HG02981 (cell line): ENCODE measurements around the gene EXOC3.
"Not testable (repeated sequence)": the region's sequence is repeated elsewhere in the genome, so short reads cannot be mapped to it uniquely, and the experiment has no call there.

ENCODE experiments used
- ATAC-seq: cut with Tn5 transposase; IDR thresholded peaks from one replicate; pipeline ENCODE4 v1.9.1; 2021; ENCODE audit warnings: mild to moderate bottlenecking, moderate library complexity; ENCODE audit not compliant: unreplicated experiment

Gene EXOC3

DNA sequence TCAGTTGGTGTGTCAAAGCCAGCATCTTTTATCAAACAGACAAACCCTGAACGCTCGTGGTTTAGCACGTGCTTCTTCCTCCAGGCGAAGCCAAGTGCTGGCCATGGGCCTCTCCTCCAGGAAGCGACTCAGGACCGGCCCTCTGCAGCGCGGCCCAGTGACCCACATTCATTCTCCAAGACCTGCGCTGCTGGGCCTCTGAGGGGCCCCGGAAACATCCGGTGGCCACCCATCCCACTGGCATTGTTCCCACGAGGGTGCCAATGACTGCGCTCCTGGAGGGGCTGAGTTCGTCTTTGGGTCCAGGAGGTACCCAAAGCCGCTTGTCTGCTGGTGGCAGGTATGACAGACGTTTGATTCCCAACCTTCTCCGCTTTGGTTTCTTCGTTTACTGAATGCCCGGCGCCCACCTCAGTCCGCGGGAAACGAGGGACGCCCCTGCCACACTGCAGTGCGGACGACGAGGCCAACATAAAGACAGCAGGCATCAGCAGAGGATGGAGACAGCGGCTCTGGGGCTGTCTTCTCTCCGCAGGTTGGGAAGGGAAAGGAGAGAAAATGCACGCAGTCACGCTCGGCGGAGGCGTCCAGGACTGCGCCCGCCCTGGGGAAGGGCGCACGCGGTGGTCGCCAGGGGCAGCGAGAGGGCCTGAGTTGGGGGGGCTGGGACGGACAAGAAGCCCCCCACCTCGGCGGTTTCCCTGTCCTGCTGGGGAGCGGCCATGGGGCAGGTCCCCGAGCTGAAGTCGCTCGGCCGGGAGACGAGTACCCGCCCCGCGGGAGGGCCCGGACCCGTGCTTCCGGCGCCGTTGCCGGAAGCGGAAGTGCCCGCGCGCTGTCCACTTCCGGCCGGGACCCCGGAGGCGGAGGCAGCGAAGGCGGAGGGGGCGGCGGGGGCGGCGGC lies at the start of gene EXOC3:
Gene EXOC3 (plus strand): TSS at position 842 of the 904 bp plus-strand sequence. CDS start 3,030 bp downstream, outside the sequence.
- ATAC-seq: peak; percentile 88

DNA sequence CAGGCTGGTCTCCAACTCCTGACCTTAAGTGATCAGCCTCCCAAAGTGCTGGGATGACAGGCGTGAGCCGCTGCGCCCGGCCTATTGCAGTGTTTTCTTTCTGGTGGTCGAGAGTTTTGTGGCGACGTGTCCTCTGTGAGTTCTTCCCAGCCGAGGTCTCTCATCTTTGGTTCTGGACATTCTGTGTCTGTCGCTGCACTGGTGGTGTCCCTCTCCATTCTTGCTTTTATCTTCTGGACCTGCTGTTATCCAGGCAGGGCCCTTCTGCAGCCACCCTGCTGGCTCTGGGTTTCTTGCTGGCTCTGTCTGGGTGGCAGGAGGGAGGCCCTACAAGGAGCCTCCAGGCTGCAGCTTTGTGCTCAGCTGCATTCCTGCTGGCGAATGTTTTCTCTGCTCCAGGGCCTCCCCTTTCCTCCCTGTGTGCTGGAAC lies 49.1 kb upstream of the EXOC3 start:
- ATAC-seq: no peak

DNA sequence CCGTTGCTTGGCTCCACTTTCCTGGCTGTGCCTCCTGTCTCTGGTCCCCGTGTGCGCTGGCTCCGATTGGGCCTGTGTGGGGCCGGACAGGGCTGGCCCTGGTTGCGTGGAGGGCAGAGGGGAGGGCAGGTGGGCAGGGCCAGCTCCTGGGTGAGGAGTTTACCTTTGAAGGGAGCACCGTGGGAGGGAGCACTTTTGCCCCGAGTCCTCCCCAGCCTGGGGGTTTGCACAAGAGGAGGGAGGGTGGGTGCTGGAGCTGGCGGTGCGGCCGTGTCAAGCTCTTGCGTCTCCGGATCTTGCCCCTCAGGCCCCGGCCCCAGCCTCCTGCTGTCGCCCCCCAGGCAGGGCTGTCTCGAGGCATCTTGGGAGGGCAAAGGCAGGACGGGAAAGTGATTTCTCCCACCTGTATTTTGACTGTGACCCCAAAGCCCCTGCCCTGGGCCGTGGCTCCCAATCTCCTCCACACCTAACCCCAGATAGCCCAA lies 48.3 kb upstream of the EXOC3 start:
- ATAC-seq: no peak

DNA sequence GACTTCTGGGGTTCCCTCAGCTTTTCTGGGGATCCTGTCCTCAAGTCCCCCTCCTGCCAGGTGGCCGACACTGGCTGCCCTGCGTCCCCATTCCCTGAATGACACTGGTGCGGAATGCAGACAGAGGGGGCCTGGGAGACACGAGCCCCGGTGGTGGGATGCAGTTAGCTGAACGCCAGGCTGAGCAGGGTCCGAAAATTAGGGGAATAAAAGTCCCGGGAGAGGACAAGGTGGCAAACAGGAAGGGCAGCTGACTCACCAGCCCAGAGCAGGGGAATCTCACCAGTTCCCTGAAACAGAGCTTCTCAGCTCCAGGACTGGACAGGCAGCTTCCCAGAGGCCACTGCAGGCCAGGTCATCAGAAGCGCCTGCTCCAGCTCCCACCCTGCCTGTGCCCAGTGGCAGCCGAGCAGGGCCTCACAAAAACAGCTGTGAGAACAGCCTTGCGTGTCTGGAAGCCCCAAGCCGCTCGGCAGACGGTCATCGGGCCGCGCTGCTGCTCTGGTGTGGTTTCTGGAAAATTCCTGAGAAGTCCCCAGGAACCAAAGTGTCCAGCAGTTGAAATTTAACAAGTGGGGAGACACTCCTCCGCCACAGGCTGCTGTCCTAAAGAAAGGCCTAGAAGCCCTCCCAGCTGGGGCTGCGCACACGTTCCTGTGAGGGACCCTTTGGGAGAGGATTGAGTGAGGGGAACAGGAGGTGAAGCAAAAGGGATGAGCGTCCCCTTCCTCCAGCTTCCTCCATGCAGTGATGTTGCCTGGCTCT lies 47.6 kb upstream of the EXOC3 start:
- ATAC-seq: no peak

DNA sequence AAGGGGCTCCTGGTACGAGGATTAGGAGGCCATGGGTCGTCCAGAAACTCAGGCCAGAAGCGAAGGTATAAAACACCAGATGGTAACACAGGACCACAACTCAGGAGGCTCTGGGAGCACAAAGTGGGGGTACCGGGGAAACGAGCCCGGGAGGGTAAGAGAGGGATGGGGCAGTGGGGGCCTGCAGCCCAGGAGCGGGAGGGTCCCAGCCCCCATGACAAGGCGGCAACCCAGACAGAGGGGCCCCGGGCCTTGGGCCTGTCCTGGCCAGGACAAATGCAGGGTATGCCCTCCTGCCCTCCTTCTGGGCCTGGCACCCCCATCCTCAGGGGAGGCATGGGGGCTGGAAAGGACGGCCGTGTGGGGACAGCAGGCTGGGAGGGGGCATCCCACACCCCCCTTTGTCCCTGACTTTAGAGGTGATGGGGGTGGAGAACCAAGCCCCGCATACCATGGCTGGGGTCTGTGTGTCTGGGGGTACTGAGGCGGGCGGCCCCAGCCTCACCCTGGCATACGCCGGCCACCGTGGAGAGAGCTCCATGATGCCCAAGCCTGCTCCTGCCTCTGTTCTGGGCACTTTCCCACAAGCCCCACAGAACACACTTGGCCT lies 47.0 kb upstream of the EXOC3 start:
- no peak for ATAC-seq

DNA sequence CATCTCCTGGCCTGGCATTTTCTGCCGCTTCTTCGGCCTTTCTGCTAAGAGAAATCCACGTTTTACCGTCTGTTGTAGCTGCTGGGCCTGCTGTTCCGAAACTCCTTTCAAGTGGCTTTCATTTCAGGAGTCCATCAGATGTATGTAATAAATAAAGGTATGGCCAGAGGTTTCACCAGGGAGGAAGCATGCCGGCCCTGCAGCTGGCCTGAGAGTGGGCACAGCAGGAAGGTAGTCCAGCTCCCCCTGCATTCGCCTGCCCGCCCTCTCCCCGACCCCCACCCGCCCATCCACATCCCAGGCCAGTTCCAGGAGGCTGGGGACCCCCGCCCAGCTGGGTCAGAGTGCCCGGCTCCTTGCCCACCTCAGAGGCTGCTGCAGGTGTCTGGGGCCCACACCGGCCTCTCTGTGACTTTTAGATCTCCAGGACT lies 46.4 kb upstream of the EXOC3 start:
- no peak for ATAC-seq

DNA sequence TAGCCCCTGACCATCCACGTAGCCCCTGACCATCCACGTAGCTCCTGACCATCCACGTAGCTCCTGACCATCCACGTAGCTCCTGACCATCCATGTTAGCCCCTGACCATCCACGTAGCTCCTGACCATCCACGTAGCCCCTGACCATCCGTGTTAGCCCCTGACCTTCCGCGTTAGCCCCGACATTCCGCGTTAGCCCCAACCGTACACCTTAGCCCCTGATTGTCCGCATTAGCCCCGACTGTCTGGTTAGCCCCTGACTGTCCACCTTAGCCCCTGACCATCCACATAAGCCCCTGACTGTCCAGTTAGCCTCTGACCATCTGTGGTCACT lies 44.9 kb upstream of the EXOC3 start:
- ATAC-seq: not testable (repeated sequence)

DNA sequence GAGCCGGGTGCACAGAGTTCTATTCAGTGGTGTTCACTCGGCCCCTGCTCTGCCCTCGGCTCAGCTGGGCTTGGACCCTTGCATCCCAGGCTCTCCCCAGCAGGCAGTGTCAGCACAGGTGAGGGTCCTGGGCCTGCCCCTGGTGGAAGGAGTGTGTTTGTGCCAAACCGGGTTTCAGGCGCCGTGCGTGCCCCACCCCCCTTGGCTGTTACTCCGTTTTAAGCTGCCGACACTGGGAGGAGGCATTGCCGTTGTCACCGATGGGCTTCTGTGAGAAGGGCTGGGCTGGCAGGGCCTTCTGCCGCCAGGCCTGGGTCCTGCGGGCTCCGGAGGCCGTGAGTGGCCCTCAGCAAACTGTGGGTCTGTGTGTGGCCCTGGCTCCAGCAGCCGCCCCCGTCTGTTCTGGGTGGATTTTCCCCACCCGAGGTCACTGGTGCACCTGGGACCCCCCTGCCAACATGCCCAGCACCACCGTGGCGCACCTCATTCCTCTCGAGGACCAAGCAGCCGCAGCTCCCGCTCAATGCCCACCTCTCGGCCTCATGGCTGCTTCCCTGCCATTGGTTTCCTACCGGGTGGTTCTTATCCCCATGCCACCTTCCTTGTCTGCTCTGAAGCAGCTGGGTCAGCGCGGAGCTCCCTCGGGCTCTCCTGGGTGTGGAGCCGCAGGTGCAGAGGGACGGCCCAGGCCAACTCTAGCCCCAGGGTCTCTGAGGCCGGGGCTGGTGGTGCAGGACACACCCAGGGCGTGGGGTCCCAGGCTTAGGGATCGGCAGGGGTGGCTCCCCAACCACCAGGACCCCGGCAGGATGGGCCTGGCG lies 44.3 kb upstream of the EXOC3 start:
- no peak for ATAC-seq

DNA sequence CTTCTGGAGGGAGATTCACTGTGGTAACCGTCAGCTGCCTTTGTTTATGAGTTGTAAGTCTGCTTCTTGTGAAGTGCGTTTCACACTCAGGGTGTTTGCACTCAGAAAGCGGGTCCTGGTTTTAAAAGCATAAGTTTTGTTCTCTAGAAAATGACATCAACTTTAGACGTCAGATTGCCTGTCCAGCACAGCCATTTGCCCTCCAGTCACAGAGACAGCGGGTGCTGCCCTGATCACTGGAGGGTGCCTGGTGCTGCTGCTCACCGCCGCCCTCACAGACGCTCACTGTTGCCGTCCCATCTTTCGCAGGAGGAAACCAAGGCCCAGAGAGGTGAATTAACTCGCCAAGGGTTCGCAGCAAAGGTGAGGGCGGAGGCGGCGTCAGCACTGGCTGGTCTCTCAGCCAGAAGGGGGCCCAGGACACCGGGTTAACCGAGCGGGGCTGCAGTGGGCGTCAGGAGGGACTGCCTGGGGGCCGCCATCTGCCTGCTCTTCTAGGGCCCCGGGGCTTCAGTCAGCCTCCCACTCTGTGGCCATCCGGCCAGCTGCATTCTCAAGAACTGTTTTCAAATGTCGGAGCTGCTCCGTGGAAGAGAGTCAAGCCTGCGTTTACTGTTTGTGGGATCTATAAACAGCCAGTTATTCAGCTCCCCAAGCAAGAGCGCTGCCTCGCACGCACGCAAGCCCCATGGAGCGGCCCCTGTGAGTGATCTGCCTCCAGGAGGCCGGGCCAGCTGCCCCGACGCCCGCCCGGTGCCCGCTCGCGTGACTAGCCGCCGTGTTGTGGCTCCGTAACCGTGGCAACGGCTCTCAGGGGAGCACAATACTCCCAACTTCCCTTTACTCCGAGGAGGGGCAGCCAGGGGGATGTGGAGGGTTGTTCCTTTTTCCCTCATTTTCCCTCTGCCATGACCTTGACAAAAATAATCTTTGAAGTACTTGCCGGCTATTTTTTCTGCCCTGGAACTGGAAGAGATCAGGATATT lies 43.4 kb upstream of the EXOC3 start:
- peak; percentile 79 for ATAC-seq

DNA sequence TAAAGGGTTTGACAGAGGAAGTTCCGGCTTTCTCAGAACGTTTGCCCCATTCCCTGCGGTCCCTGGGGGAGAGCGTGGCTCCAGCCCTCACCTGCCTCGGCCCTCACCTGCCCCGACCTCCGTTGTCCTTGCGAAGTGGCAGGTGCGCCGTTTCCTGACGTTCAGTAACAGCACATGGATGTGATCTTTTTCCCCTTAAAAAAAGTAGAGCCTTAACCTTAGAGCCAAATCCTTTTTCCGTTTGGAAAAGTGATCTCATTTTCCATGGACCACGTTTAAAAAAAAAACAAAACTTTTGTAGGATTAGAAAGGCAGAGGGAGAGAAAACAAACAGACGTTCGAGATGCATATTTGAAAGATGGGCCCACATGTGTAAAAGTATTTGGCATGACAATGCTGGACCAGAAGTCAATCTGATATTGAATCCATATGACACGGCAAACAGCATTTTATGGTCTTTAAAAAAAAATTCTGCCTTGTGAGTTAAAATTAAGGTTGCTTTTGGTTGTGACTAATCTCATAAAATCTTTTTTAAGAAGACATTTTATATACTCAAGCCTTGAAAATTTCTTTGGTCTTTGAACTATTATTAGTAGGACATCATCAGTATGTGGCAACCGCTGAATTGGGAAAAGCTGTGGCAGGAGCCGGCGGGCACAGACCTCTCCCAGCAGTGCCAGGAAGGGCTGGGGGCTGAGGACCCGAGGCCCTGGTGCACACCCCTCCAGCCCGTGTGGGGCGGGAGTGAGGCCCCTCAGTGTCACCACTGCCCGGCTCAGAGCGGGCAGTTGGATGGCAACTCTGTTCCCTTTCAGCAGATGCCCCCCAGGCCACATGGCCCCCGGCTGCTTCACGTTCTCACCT lies 42.5 kb upstream of the EXOC3 start:
- ATAC-seq: peak; percentile 7

DNA sequence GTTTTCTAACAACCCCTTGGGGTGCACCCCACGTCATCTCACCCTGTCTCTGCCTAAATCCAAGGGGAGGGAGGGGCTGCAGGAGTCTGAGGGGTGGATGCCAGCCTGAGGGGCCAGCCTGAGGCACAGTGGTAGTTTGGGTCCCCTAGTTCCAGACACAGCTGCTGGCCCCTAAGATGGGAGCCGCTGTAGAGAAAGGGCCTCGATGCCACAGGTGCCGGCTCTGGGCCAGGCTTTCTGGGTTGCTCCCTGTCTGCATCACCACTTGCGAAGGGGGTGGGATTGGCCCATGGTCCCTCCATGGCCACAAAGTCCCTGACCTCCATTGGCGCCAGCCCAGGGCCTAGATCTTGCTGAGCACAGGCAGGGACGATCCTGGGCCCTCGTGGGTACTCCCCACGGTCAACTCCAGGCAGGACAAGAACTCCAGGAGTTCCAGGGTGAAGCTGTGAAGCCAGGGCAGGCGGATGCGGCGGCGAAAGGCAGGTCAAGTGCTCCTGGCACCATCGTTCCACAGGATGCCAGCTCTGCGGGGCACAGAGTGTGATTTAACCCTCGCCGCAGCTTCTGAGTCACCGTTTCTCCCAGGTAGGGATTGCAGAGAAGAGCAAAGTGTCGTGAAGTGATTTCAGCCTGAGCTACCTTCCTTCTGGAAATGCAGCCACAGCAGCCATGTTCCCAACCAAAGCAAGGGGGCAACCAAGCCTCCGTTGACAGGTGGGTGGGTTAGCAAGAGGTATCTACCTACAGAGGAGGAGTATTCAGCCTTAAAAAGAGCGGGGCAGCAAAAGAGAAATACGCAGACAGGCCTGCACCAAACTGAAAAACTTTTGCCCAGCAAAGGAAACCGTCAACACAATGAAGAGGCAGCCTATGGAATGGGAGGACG lies 41.6 kb upstream of the EXOC3 start:
- ATAC-seq: no peak

DNA sequence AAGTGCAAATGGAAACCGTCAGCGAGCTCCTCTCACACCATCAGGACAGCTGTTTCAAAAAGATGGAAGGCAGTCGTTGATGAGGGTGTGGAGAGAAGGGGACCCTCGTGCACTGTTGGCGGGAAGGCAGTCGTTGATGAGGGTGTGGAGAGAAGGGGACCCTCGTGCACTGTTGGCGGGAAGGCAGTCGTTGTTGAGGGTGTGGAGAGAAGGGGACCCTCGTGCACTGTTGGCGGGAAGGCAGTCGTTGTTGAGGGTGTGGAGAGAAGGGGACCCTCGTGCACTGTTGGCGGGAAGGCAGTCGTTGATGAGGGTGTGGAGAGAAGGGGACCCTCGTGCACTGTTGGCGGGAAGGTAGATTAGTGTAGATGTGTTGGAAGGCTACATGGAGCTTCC lies 40.8 kb upstream of the EXOC3 start:
- ATAC-seq: not testable (repeated sequence)

DNA sequence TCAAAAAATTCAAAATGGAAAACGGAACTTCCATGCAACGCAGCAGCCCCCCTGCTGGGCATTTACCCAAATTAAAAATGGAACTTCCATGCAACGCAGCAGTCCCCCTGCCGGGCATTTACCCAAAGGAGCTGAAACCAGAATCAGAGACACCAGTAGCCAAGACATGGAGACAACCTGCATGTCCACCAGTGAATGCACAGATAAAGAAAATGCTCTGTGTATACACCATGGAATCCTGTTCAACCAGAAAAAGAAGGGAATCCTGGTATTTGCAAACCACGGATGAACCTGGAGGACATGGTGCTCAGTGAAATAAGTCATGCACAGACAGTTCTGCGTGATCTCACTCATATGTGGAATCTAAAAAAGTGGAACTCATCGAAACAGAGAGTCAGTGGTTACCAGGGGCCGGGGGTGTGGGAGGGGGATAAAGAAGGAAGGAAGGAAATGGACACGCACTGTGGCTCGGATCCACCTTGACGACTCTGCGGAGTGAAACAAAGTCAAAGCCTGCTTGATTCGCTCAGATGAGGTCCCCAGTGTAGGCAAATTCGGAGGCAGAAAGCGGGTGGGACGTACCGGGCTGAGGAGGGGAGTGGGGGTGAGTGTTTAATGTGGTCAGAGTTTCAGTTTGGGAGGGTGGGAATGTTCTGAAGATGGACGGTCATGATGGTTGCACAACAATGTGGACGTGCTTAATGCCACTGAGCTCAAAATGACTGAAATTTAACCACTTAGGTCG lies 40.2 kb upstream of the EXOC3 start:
- peak; percentile 60 for ATAC-seq

DNA sequence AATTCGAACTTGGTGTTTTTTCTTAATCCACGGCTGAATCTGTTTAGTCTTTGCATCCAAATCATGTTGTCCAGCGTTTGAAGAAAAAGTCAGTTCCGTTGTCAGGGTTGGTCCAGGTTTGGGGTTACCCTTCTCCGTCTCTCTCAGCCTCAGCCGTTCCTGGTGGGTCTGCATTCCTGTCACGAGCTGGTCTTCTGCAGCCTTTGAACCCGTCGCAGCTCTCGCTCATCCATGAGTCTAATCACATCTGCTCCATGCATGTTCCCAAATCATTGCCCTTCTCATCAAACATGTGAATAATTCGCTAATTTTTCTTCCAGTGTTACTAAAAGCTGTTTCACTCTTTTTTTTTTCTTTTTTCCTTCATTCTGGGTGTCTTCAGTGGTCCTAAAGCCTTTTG lies 39.0 kb upstream of the EXOC3 start:
- ATAC-seq: no peak

DNA sequence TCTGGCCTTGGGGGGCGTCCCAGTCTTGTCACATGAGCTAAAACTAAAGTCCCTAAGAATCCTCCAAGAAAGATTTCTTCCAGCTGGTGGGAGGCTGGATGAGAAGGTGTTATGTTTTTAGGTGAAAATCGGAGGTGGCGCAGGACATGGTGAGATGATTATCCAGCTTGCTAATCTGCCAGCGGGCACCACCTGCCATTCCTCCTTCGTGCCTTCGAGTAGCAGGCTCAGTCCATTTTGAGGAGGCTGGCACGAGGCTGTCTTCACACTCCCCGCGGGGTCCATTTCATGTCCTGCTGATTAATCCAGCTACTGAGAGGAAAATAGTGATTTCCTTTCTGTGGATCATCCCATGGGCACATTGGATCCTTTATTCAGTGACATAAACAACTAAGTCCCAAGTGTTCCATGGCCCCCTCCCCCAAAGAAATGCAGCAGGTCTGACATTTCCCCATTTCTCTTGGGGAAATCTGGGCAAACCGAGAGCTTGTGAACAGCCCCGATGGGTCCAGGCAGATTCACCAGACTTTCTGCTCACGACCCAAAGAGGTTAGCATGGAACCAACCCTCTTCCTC lies 38.2 kb upstream of the EXOC3 start:
- ATAC-seq: no peak

DNA sequence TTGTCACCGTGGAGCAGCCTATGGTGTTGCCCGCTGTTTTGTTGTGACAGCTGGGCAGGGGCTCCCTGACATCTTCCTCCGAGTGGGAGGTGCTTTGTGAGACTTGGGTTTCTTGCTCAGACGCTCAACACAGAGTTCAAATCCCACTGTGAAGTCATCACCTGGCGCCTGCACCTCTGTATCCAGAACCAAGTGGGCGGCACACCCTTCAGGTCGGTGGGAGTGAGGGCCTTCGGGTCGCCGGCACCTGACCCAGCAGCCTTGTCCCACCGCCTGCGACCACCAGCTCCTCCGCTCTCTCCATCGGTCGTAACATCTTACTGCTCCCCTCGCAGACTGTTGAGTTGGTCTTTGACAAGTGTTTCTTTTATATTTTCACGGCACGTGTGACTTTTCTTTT lies 37.6 kb upstream of the EXOC3 start:
- ATAC-seq: no peak
